ENCODE measurements around the gene SH3RF1. TPM values are rescaled to one million over a fixed set of nuclear protein-coding genes. Genes with fewer than 3 reads are reported as not detected.

SH3RF1 gene
- total and polyA plus RNA-seq, 11 donors = 1.7 to 17.2 (median 8.9) TPM

DNA sequence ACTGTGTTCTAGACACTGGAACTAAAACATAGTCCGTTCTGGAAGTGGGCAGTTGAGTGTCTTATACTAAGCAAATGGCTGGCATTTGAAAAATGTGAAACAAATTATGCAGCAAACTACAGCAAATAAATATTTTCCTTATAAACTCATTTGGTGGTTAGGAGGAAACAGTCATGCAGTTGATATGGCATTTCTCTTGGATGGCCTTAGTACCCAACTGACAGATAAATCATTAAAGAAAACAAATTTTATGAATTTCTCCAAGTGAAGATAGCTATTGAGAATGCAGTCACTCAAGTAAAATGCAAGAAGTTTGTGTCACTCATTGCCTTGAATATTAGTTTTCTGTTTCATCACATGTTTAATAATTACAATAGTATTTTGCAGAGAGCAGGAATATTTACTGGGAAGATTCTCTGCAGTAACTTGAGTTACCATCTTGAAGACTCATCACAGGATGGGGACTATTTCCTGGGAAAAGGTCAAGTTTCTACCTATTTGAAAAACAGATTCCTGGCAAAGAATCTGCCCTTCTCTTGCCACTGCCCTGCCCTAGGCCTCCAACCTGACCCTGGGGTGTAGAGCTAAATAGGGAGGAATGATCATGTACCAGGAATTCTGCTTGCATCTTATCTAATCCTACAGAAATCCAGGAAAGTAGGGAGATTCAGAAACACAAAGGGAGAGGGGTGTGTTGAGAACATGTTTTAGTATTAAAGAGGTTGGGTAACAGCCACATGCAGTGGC lies 105.9 kb downstream of the SH3RF1 start:
- WGBS, 4 donors = 94 to 100% (median 97%) methylated on average over 1 of the region's 1 CpG
- no peak for DNase-seq
- TF ChIP-seq POLR2A (IDR thresholded peaks at IDR 0.05) = no peak
- TF ChIP-seq, protein P1, sequence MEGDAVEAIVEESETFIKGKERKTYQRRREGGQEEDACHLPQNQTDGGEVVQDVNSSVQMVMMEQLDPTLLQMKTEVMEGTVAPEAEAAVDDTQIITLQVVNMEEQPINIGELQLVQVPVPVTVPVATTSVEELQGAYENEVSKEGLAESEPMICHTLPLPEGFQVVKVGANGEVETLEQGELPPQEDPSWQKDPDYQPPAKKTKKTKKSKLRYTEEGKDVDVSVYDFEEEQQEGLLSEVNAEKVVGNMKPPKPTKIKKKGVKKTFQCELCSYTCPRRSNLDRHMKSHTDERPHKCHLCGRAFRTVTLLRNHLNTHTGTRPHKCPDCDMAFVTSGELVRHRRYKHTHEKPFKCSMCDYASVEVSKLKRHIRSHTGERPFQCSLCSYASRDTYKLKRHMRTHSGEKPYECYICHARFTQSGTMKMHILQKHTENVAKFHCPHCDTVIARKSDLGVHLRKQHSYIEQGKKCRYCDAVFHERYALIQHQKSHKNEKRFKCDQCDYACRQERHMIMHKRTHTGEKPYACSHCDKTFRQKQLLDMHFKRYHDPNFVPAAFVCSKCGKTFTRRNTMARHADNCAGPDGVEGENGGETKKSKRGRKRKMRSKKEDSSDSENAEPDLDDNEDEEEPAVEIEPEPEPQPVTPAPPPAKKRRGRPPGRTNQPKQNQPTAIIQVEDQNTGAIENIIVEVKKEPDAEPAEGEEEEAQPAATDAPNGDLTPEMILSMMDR (IDR thresholded peaks at IDR 0.05) = no peak
- no peaks in the 10 kb centered on the region for H3K9me3 ChIP-seq
- peaks cover 0 to 34% (median 15%) of the 10 kb centered on the region in 12 donors for H3K4me1 ChIP-seq
- no peak for ATAC-seq
- no peak overlapping the region for H3K4me3 ChIP-seq
- intact Hi-C loops (cut with DNase I) = no loop called here
- H3K36me3 ChIP-seq = no peaks in the 10 kb centered on the region
- no peak overlapping the region for H3K27ac ChIP-seq
- H3K27me3 ChIP-seq = no peaks in the 10 kb centered on the region

GRCh38 chr4:169163947-169164668 lies 106.6 kb downstream of the SH3RF1 start:
- Histone ChIP-seq H3K9me3 (no peaks in the 10 kb centered on the region), H3K4me1 (peaks cover 0 to 37% (median 15%) of the 10 kb centered on the region in 12 donors), H3K36me3 (no peaks in the 10 kb centered on the region), H3K27ac (no peak overlapping the region), H3K27me3 (no peaks in the 10 kb centered on the region), H3K4me3 (no peak overlapping the region)
- ATAC-seq (no peak), DNase-seq (no peak)
- TF ChIP-seq POLR2A (IDR thresholded peaks at IDR 0.05) = no peak
- TF ChIP-seq, protein P1 (IDR thresholded peaks at IDR 0.05) = no peak
- intact Hi-C loops (cut with DNase I) = no loop called here

DNA sequence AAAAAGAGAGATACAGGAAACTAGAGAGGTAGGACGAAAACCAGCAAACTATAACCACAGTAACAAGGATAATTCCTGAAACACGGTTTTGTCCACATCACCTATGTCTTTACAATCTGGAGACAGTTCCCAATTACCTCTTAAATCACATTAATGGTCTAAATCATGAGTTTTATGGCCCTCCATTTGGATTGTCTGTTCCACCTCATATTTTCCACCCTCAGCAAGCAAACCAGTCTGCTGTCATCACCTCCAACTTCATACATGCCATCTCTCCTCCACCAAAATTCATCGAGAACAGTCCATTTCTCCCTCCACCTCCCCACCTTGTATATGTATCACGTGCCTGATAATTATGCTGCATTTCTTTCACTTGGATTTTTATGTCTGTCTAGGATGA lies 107.3 kb downstream of the SH3RF1 start:
- intact Hi-C loops (cut with DNase I) = no loop called here
- Histone ChIP-seq H3K9me3 (no peaks in the 10 kb centered on the region), H3K27me3 (no peaks in the 10 kb centered on the region), H3K36me3 (no peaks in the 10 kb centered on the region), H3K27ac (no peak overlapping the region), H3K4me1 (peaks cover 0 to 31% (median 11%) of the 10 kb centered on the region in 12 donors), H3K4me3 (no peak overlapping the region)
- TF ChIP-seq, protein P1 (IDR thresholded peaks at IDR 0.05) = no peak
- no peak for TF ChIP-seq POLR2A (IDR thresholded peaks at IDR 0.05)
- no peak for DNase-seq
- 95 to 97% (median 97%) methylated on average over 4 of the region's 4 CpGs for WGBS, 4 donors
- no peak for ATAC-seq

DNA sequence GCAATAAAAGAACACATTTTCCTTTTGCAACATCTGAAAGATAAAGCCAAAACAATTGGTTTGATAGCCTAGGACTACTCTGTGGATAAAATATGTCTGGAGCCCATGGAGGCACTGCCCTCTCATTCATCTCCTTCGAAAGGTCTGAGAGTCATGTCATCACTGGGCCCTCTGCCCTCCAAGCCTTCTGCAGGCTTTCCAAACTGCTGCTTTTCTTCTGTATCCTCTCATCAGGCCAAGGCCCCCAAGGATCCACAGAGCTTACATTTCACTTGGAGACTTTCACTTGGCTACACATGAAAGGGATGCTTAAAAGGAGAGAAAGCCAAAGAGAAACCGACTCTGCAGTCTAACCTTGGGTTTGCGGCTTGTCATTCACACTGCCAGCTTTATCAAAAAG lies 109.9 kb downstream of the SH3RF1 start:
- 43 to 63% (median 56%) methylated on average over 3 of the region's 3 CpGs for WGBS, 4 donors
- Histone ChIP-seq H3K9me3 (no peaks in the 10 kb centered on the region), H3K36me3 (peaks cover 0 to 5% (median 0%) of the 10 kb centered on the region in 9 donors), H3K4me3 (no peak overlapping the region), H3K27ac (no peak overlapping the region), H3K4me1 (peaks cover 0 to 27% (median 8%) of the 10 kb centered on the region in 12 donors), H3K27me3 (no peaks in the 10 kb centered on the region)
- intact Hi-C loops (cut with DNase I) = no loop called here
- DNase-seq (peak in 2 of 5 donors; percentile 29 to 30), ATAC-seq (peak in 2 of 4 donors; percentile 30 to 55)
- TF ChIP-seq POLR2A (IDR thresholded peaks at IDR 0.05) = no peak
- TF ChIP-seq, protein P1 (IDR thresholded peaks at IDR 0.05) = no peak
